ENCODE results near the gene PICALM.
A peak's percentile ranks its signal among the peaks of the same experiment; 100 is the strongest.

The PICALM gene

DNA sequence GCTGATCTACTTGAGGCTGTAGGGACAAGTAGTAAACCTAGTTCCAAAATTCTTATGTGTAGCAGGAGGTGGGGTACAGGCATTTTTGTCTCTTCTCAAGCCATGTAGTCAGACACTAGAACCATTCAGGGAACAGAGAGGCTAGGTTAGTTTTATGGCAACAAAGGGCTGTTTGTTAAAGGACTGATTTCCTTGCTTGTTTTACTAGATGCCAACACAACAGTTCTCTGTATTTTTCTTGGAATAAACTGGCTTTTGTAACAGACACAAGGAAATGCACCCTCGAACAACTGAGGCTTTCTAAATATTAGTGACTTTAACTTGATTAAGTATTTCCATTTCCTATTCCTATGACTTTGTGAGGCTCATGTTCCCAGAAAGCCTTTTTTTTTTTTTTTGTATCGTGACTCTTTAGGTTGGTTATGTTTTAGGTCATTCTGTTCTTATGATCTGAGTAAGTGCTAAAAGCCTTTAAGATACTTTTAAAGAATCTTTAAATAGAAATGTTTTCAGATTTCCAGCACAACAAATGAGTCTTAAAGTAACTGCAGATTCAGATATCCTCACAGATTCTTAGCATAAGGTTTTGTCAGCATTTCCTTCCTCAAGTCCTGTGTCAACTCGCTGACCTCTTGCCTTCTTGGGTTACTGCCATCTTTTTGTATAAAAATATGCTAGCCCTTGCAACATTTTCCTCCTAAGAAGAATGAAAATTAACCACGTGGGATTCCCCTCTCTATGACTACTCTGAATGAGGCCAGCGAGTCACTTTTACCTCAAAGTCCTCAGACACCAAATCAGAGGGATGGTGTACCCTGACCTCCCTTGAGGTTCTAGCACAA, 121.2 kb downstream of the PICALM start:
- no peak overlapping the region for H3K4me3 ChIP-seq (ENCODE audit: low read depth in 1 of 2, low read length in 2 of 2)
- H3K4me2 ChIP-seq (ENCODE audit: insufficient read depth, low read length), result no peak overlapping the region
- H3K9me3 ChIP-seq (ENCODE audit: insufficient read depth, low read length, severe bottlenecking), result peaks cover 17% of the 10 kb centered on the region
- H3K4me1 ChIP-seq (ENCODE audit: insufficient read depth, low read length), result no peaks in the 10 kb centered on the region
- ATAC-seq (ENCODE audit: insufficient read depth, low read depth), result no peak
- H3K27ac ChIP-seq (ENCODE audit: low read length), result no peak overlapping the region
- no peaks in the 10 kb centered on the region for H4K20me1 ChIP-seq (ENCODE audit: insufficient read depth, low read length)
- no peak for DNase-seq
- no peak overlapping the region for H2AFZ ChIP-seq (ENCODE audit: low read depth, low read length)
- H3K27me3 ChIP-seq (ENCODE audit: insufficient read depth, low read length, poor library complexity), result no peaks in the 10 kb centered on the region
- H3K36me3 ChIP-seq (ENCODE audit: insufficient read depth, low read length), result no peaks in the 10 kb centered on the region
- no peaks in the 10 kb centered on the region for H3K79me2 ChIP-seq (ENCODE audit: insufficient read depth, low read length)
- H3K9ac ChIP-seq (ENCODE audit: low read depth, low read length), result no peak overlapping the region
- TF ChIP-seq EZH2 (IDR thresholded peaks at IDR 0.05; ENCODE audit: borderline replicate concordance, low read depth, low read length, severe bottlenecking), result no peak
- TF ChIP-seq, protein P1, sequence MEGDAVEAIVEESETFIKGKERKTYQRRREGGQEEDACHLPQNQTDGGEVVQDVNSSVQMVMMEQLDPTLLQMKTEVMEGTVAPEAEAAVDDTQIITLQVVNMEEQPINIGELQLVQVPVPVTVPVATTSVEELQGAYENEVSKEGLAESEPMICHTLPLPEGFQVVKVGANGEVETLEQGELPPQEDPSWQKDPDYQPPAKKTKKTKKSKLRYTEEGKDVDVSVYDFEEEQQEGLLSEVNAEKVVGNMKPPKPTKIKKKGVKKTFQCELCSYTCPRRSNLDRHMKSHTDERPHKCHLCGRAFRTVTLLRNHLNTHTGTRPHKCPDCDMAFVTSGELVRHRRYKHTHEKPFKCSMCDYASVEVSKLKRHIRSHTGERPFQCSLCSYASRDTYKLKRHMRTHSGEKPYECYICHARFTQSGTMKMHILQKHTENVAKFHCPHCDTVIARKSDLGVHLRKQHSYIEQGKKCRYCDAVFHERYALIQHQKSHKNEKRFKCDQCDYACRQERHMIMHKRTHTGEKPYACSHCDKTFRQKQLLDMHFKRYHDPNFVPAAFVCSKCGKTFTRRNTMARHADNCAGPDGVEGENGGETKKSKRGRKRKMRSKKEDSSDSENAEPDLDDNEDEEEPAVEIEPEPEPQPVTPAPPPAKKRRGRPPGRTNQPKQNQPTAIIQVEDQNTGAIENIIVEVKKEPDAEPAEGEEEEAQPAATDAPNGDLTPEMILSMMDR (IDR thresholded peaks at IDR 0.05; ENCODE audit: borderline replicate concordance, extremely low read depth, low read length, poor library complexity, severe bottlenecking), result no peak

DNA sequence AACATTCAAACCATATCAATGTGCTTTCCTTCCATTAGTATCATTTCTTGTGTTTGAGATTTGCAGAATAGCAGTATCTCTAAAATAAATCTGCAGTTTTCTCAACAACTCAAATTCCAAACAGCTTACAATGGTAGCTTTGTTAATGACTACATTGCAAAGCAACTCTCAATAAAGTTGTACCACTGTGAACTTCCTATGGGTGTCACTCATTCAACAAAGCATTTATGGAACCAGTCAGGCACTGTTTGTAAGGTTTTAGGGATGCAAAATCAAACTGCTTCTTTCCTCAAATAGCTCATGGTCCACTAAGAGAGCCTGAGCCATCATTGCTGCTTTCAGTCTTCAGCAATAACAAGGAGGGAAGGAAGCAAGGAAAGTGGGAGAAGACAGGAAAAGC, 122.7 kb downstream of the PICALM start:
- Histone ChIP-seq H3K36me3 (ENCODE audit: insufficient read depth, low read length) (no peaks in the 10 kb centered on the region), H3K4me2 (ENCODE audit: insufficient read depth, low read length) (no peak overlapping the region), H3K9ac (ENCODE audit: low read depth, low read length) (no peak overlapping the region), H3K27me3 (ENCODE audit: insufficient read depth, low read length, poor library complexity) (no peaks in the 10 kb centered on the region), H3K79me2 (ENCODE audit: insufficient read depth, low read length) (no peaks in the 10 kb centered on the region), H3K27ac (ENCODE audit: low read length) (no peak overlapping the region), H3K4me3 (ENCODE audit: low read depth in 1 of 2, low read length in 2 of 2) (no peak overlapping the region), H3K9me3 (ENCODE audit: insufficient read depth, low read length, severe bottlenecking) (peaks cover 17% of the 10 kb centered on the region), H3K4me1 (ENCODE audit: insufficient read depth, low read length) (no peaks in the 10 kb centered on the region), H4K20me1 (ENCODE audit: insufficient read depth, low read length) (no peaks in the 10 kb centered on the region), H2AFZ (ENCODE audit: low read depth, low read length) (no peak overlapping the region)
- DNase-seq (no peak), ATAC-seq (ENCODE audit: insufficient read depth, low read depth) (no peak)
- TF ChIP-seq, protein P1 (IDR thresholded peaks at IDR 0.05; ENCODE audit: borderline replicate concordance, extremely low read depth, low read length, poor library complexity, severe bottlenecking), result no peak
- TF ChIP-seq EZH2 (IDR thresholded peaks at IDR 0.05; ENCODE audit: borderline replicate concordance, low read depth, low read length, severe bottlenecking), result no peak

DNA sequence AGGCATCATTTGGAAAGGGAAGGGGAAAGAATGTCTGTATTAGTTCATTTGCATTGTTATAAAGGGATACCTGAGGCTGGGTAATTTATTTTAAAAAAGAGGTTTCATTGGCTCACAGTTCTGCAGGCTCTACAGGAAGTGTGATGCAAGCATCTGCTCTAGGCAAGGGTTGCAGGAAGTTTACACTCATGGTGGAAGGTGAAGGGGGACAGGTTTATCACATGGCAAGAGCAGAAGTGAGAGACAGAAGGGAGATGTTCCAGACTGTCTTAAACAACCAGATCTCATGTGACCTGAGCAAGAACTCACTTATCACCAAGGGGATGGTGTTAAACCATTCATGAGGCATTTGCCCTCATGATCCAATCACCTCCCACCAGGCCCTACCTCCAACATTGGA, 123.1 kb downstream of the PICALM start:
- H3K4me3 ChIP-seq (ENCODE audit: low read depth in 1 of 2, low read length in 2 of 2), result no peak overlapping the region
- no peak overlapping the region for H3K9ac ChIP-seq (ENCODE audit: low read depth, low read length)
- no peak overlapping the region for H3K4me2 ChIP-seq (ENCODE audit: insufficient read depth, low read length)
- peaks cover 17% of the 10 kb centered on the region for H3K9me3 ChIP-seq (ENCODE audit: insufficient read depth, low read length, severe bottlenecking)
- TF ChIP-seq, protein P1 (IDR thresholded peaks at IDR 0.05; ENCODE audit: borderline replicate concordance, extremely low read depth, low read length, poor library complexity, severe bottlenecking), result no peak
- no peak for TF ChIP-seq EZH2 (IDR thresholded peaks at IDR 0.05; ENCODE audit: borderline replicate concordance, low read depth, low read length, severe bottlenecking)
- no peak overlapping the region for H3K27ac ChIP-seq (ENCODE audit: low read length)
- DNase-seq, result no peak
- 0 out of 3 replicates have a peak, but pooled peaks have one; percentile 45 for ATAC-seq (ENCODE audit: insufficient read depth, low read depth)
- H3K27me3 ChIP-seq (ENCODE audit: insufficient read depth, low read length, poor library complexity), result no peaks in the 10 kb centered on the region
- no peak overlapping the region for H2AFZ ChIP-seq (ENCODE audit: low read depth, low read length)
- H3K79me2 ChIP-seq (ENCODE audit: insufficient read depth, low read length), result no peaks in the 10 kb centered on the region
- no peaks in the 10 kb centered on the region for H3K4me1 ChIP-seq (ENCODE audit: insufficient read depth, low read length)
- H4K20me1 ChIP-seq (ENCODE audit: insufficient read depth, low read length), result no peaks in the 10 kb centered on the region
- H3K36me3 ChIP-seq (ENCODE audit: insufficient read depth, low read length), result no peaks in the 10 kb centered on the region
